GM13977 (cell line): ENCODE data around the gene RAP1A.
"Not testable (repeated sequence)": the region's sequence is repeated elsewhere in the genome, so short reads cannot be mapped to it uniquely, and the experiment has no call there.

Source experiments
- DNase-seq: peaks from one replicate; pipeline ENCODE4 v3.0.0; 2012; ENCODE audit warnings: low spot score
- in situ Hi-C: fragments of 300-500 bp; cut with MboI; formaldehyde crosslinking; loops from one replicate; pipeline ENCODE4 v1.12.0; 2022; ENCODE audit warnings: low sequenced_read_pairs, low pct_unique_long_range_greater_than_20kb, mixed read lengths, inconsistent platforms; ENCODE audit not compliant: unreplicated experiment
- TF ChIP-seq, protein P1 (sequence below): IDR thresholded peaks from 2 replicates; pipeline ENCODE4 v1.5.1; 2012; ENCODE audit warnings: mild to moderate bottlenecking, control low read depth; ENCODE audit not compliant: insufficient read depth; ENCODE audit errors: extremely low read depth, missing control alignments

The RAP1A gene

GRCh38 chr1:111624382-111624781, 4.8 kb downstream of the RAP1A start:
- DNase-seq, result peak; percentile 19
- in situ Hi-C loops, result loop anchor here (25.0 kb wide), 1 partner anchor 412 kb away; the partner anchor contains the start of gene DENND2D
- TF ChIP-seq, protein P1, sequence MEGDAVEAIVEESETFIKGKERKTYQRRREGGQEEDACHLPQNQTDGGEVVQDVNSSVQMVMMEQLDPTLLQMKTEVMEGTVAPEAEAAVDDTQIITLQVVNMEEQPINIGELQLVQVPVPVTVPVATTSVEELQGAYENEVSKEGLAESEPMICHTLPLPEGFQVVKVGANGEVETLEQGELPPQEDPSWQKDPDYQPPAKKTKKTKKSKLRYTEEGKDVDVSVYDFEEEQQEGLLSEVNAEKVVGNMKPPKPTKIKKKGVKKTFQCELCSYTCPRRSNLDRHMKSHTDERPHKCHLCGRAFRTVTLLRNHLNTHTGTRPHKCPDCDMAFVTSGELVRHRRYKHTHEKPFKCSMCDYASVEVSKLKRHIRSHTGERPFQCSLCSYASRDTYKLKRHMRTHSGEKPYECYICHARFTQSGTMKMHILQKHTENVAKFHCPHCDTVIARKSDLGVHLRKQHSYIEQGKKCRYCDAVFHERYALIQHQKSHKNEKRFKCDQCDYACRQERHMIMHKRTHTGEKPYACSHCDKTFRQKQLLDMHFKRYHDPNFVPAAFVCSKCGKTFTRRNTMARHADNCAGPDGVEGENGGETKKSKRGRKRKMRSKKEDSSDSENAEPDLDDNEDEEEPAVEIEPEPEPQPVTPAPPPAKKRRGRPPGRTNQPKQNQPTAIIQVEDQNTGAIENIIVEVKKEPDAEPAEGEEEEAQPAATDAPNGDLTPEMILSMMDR, result no peak

DNA sequence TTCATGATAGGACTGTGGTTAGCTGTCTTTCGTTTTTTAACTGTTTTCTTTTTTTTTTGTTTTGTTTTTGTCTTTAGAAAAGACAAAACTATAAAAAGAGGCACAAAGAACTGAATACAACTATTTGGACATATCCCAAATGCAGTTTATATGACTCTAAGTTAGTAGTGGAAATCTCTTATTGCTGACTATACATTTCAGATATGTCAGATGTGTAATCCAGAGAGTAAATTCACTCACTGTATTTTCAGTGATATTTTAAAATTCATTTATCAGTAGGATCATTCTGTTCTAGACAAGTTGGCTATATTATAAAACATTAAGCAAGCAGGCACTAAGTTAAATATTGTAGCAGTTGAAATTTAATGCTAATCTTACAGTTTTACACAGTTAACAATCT, 5.7 kb downstream of the RAP1A start:
- DNase-seq, result no peak
- TF ChIP-seq, protein P1, result no peak
- in situ Hi-C loops, result no loop called here

DNA sequence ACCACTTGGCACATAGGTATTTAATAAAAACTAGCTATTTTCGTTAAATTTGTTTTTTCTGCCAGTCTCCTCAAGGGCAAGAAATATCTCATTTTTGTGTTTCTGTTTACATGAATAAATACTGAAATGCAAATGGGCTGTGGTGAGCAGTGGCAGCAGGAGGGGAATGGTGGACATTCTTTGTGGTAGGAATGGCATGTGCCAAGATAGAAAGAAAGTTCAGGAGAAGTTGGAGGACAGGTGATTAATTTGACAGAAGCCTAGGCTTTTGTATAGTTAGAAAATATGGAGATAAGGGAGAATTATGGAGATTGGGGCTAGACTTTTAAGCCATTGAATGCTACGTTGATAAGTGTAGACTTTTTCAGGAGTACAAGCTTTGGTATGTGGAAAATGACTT, 8.6 kb downstream of the RAP1A start:
- DNase-seq, result no peak
- in situ Hi-C loops, result no loop called here
- TF ChIP-seq, protein P1, result no peak

DNA sequence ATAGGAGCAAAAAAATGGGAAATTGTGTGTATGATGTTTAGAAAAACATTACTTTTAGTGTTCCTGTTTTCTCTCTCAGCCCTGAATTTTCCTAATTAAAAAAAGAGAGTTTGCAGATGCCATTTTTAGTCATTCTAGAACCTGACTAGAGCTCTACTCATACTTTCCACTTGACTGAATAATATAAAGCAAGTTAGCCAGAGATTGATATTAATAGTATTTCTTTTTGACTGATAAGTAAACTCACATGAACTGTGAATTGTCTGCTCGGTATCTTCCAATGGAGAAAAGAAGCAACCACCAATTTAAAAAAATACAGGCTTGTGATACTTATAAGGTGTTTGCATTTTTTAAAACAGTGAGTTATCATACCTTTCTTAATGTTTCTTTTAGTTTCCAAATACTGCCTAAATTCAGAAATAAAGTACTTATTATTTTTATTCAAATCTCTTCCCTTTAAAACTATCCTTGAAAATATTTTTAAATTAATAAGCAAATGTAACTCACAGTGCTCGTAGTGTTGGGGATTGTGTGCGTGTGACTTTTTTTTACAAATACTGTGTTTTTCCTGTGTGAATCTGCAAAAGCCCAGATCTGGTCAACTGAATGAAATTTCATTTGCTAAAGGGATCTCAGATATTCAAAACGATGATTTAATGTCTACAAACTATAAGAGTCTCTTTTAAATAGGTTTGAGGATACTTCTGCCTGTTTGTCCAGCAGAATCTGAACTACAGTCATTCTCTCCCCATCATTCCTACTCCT, 9.8 kb downstream of the RAP1A start:
- DNase-seq, result no peak
- TF ChIP-seq, protein P1, result no peak
- in situ Hi-C loops, result no loop called here

- TF ChIP-seq, protein P1, result no peak
- no peak for DNase-seq
- in situ Hi-C loops, result no loop called here
Measured at GRCh38 chr1:111630567-111630966, 11.0 kb downstream of the RAP1A start.

- DNase-seq, result no peak
- TF ChIP-seq, protein P1, result no peak
- in situ Hi-C loops, result no loop called here
Measured at GRCh38 chr1:111631502-111631901, 11.9 kb downstream of the RAP1A start.

- in situ Hi-C loops, DNase-seq: not testable (repeated sequence)
Measured at GRCh38 chr1:111632771-111633170, 13.2 kb downstream of the RAP1A start.
